C4-2B (cell line): Measurements from ENCODE around the gene ACTL7B.

Experiments used
- CTCF ChIP-seq: fragments of 450-650 bp; conservative IDR thresholded peaks from 2 replicates; pipeline ENCODE4 v1.5.1; 2017; ENCODE audit warnings: mild to moderate bottlenecking
- ZFX ChIP-seq: fragments of 450-650 bp; IDR thresholded peaks from 2 replicates; pipeline ENCODE4 v1.6.1; 2017

- TF ChIP-seq CTCF (no peak), ZFX (no peak)
These were observed 5.7 kb upstream of the ACTL7B start for GRCh38 chr9:108861464-108861863.
